Fibroblast of villous mesenchyme (primary cell): ENCODE data around the gene ITFG2. TPM values are rescaled to one million over a fixed set of nuclear protein-coding genes. Genes with fewer than 3 reads are reported as not detected.

Source experiments
- DNase-seq: peaks from one replicate; pipeline ENCODE4 v3.0.0-alpha.2; 2010; ENCODE audit warnings: low read depth
- H3K4me3 ChIP-seq: 2 replicates; pipeline ENCODE4 v1.5.1; 2011; ENCODE audit warnings: low read depth, mild to moderate bottlenecking, low read length
- CTCF ChIP-seq: IDR thresholded peaks from 2 replicates; pipeline ENCODE4 v1.5.1; 2012; ENCODE audit warnings: low read depth, mild to moderate bottlenecking, low read length; ENCODE audit not compliant: insufficient read depth
- total RNA-seq: library from RNA; depleted of rRNA; stranded (reverse); fragments of >200 nt; gene quantifications from 2 replicates; pipeline ENCODE4 v1.2.3, GENCODE V29; 2012

Gene ITFG2
- total RNA-seq, 1 donor: 21.2 TPM

GRCh38 chr12:2785017-2785416 lies 27.5 kb upstream of the ITFG2 start:
- H3K4me3 ChIP-seq: no peak overlapping the region
- DNase-seq: no peak
- TF ChIP-seq CTCF: no peak

- no peak overlapping the region for H3K4me3 ChIP-seq
- no peak for DNase-seq
- no peak for TF ChIP-seq CTCF
These were observed 21.4 kb upstream of the ITFG2 start for GRCh38 chr12:2791089-2791488.

- H3K4me3 ChIP-seq: no peak overlapping the region
- no peak for DNase-seq
- no peak for TF ChIP-seq CTCF
These were observed 19.6 kb upstream of the ITFG2 start for GRCh38 chr12:2792671-2793500.

GRCh38 chr12:2793561-2793960 lies 18.9 kb upstream of the ITFG2 start:
- no peak for TF ChIP-seq CTCF
- no peak overlapping the region for H3K4me3 ChIP-seq

GRCh38 chr12:2794191-2794735 lies 18.2 kb upstream of the ITFG2 start:
- H3K4me3 ChIP-seq: peak overlapping the region; percentile 87
- no peak for DNase-seq
- TF ChIP-seq CTCF: no peak

More at GRCh38 chr12:2793561-2793960, 18.9 kb upstream of the ITFG2 start:
- no peak for DNase-seq

GRCh38 chr12:2794736-2795289 lies 17.7 kb upstream of the ITFG2 start, which contains the start of gene FKBP4:
TSS of gene FKBP4 (plus strand) at chr12:2794970. CDS start at chr12:2795140, 170 bp downstream.
- H3K4me3 ChIP-seq: peak within 1 kb of the TSS; percentile 87
- no peak for TF ChIP-seq CTCF
- peak; percentile 80 for DNase-seq
